Hepatocyte (in vitro differentiated cells): ENCODE measurements around the gene GABBR2.

Source experiments
- CTCF ChIP-seq: fragments of 200-600 bp; sonication (generic); IDR thresholded peaks from 2 replicates; pipeline ENCODE4 v1.5.1; 2016; ENCODE audit warnings: antibody characterized with exemption, mild to moderate bottlenecking; ENCODE audit not compliant: poor library complexity
- EZH2 ChIP-seq: fragments of 200-600 bp; sonication (generic); IDR thresholded peaks from 2 replicates; pipeline ENCODE4 v1.6.1; 2016; ENCODE audit warnings: antibody characterized with exemption, mild to moderate bottlenecking, borderline replicate concordance

- no peak for TF ChIP-seq CTCF
- no peak for TF ChIP-seq EZH2
These were observed 11.7 kb upstream of the GABBR2 start for GRCh38 chr9:98720402-98720801.
